ENCODE measurements around the gene NBR1.

GRCh38 chr17:43175213-43176118 lies 4.5 kb downstream of the NBR1 start:
- no peak for TF ChIP-seq CTCF (IDR thresholded peaks at IDR 0.05; ENCODE audit: insufficient read depth, low read length, poor library complexity, severe bottlenecking)
- TF ChIP-seq EZH2phosphoT487 (conservative IDR thresholded peaks at IDR 0.05; ENCODE audit: low read length): no peak

Data from SU-DHL-6 (cell line).